OCI-LY1 (cell line): ENCODE results near the gene IL1RN.

Experiments used
- H2AFZ ChIP-seq: fragments of 200-600 bp; sonication (generic), shearing (Covaris generic); 2 replicates; pipeline ENCODE4 v1.6.0; 2014; ENCODE audit warnings: antibody characterized with exemption, mild to moderate bottlenecking, low read length
- H3F3A ChIP-seq: fragments of 200-600 bp; sonication (generic), shearing (Covaris generic); 2 replicates; pipeline ENCODE4 v1.6.0; 2014; ENCODE audit warnings: mild to moderate bottlenecking, antibody characterized with exemption, low read length, moderate library complexity; ENCODE audit not compliant: insufficient read depth
- H3K27ac ChIP-seq: fragments of 200-600 bp; sonication (generic); 2 replicates; pipeline ENCODE4 v1.5.1; 2014; ENCODE audit warnings: low read length, mixed run types, mild to moderate bottlenecking, low read depth; ENCODE audit not compliant: poor library complexity, severe bottlenecking
- H3K27me3 ChIP-seq: fragments of 200-600 bp; sonication (generic); 2 replicates; pipeline ENCODE4 v1.6.0; 2014; ENCODE audit warnings: antibody characterized with exemption, mild to moderate bottlenecking, low read length, moderate library complexity; ENCODE audit not compliant: insufficient read depth
- H3K36me3 ChIP-seq: fragments of 200-600 bp; sonication (generic); 2 replicates; pipeline ENCODE4 v1.6.1; 2014; ENCODE audit warnings: mild to moderate bottlenecking, antibody characterized with exemption, low read length, moderate library complexity, mixed read lengths; ENCODE audit not compliant: insufficient read depth
- H3K4me1 ChIP-seq: fragments of 200-600 bp; sonication (generic); 2 replicates; pipeline ENCODE4 v1.5.1; 2014; ENCODE audit warnings: mild to moderate bottlenecking, low read length, moderate library complexity; ENCODE audit not compliant: insufficient read depth, severe bottlenecking
- H3K4me2 ChIP-seq: fragments of 200-600 bp; sonication (generic), shearing (Covaris generic); 2 replicates; pipeline ENCODE4 v1.6.1; 2014; ENCODE audit warnings: low read length
- H3K4me3 ChIP-seq: fragments of 200-600 bp; sonication (generic); 2 replicates; pipeline ENCODE4 v1.5.1; 2014; ENCODE audit warnings: low read length, low read depth, mild to moderate bottlenecking, mixed read lengths; ENCODE audit not compliant: poor library complexity, severe bottlenecking
- H3K79me2 ChIP-seq: fragments of 200-600 bp; shearing (Covaris generic); 2 replicates; pipeline ENCODE4 v1.6.1; 2016; ENCODE audit warnings: mixed run types, low read length, mixed read lengths; ENCODE audit not compliant: insufficient read depth
- H3K9ac ChIP-seq: fragments of 200-600 bp; sonication (generic), shearing (Covaris generic); 2 replicates; pipeline ENCODE4 v1.6.1; 2014; ENCODE audit warnings: mild to moderate bottlenecking, low read length, mixed read lengths
- H3K9me2 ChIP-seq: fragments of 200-600 bp; sonication (generic), shearing (Covaris generic); 2 replicates; pipeline ENCODE4 v1.6.1; 2014; ENCODE audit warnings: low read depth, mild to moderate bottlenecking, low read length, mixed read lengths
- H3K9me3 ChIP-seq: fragments of 200-600 bp; shearing (Covaris generic); 2 replicates; pipeline ENCODE4 v1.6.1; 2014; ENCODE audit warnings: low read length, mixed read lengths
- H4K20me1 ChIP-seq: fragments of 200-600 bp; sonication (generic), shearing (Covaris generic); 2 replicates; pipeline ENCODE4 v1.6.0; 2016; ENCODE audit warnings: mild to moderate bottlenecking, low read length; ENCODE audit not compliant: insufficient read depth
- CTCF ChIP-seq: fragments of 200-600 bp; sonication (generic), shearing (Covaris generic); IDR thresholded peaks from 2 replicates; pipeline ENCODE4 v1.5.1; 2017; ENCODE audit warnings: mild to moderate bottlenecking, antibody characterized with exemption, low read length, moderate library complexity, mixed read lengths
- EZH2 ChIP-seq: fragments of 200-600 bp; sonication (generic), shearing (Covaris generic); IDR thresholded peaks from 2 replicates; pipeline ENCODE4 v1.8.0; 2017; ENCODE audit warnings: borderline replicate concordance, mixed run types, mild to moderate bottlenecking, antibody characterized with exemption, low read length, moderate library complexity, mixed read lengths

The IL1RN gene

GRCh38 chr2:113175736-113176695 lies 48.6 kb downstream of the IL1RN start:
- H3K4me2 ChIP-seq: peak overlapping the region; percentile 90

GRCh38 chr2:113176696-113177355 lies 49.4 kb downstream of the IL1RN start:
- no peaks in the 10 kb centered on the region for H3K27me3 ChIP-seq
- no peak overlapping the region for H2AFZ ChIP-seq
- peak overlapping the region; percentile 92 for H3K27ac ChIP-seq
- peaks cover 10% of the 10 kb centered on the region; the same call in 1 of the 2 replicates for H3K79me2 ChIP-seq
- H4K20me1 ChIP-seq: no peaks in the 10 kb centered on the region
- H3K4me3 ChIP-seq: no peak overlapping the region
- H3F3A ChIP-seq: no peaks in the 10 kb centered on the region
- TF ChIP-seq CTCF: no peak
- TF ChIP-seq EZH2: no peak
- peak overlapping the region; percentile 90 for H3K4me2 ChIP-seq
- no peaks in the 10 kb centered on the region for H3K9me3 ChIP-seq
- no peak overlapping the region for H3K9ac ChIP-seq
- H3K4me1 ChIP-seq: peaks cover 58% of the 10 kb centered on the region
- peaks cover 26% of the 10 kb centered on the region; the same call in 1 of the 2 replicates for H3K36me3 ChIP-seq
- H3K9me2 ChIP-seq: no peaks in the 10 kb centered on the region

More at GRCh38 chr2:113175736-113176695, 48.6 kb downstream of the IL1RN start:
- peaks cover 10% of the 10 kb centered on the region; the same call in 1 of the 2 replicates for H3K79me2 ChIP-seq
- peak overlapping the region; percentile 91 for H3K4me3 ChIP-seq
- no peak overlapping the region for H2AFZ ChIP-seq
- no peaks in the 10 kb centered on the region for H3K9me2 ChIP-seq
- TF ChIP-seq CTCF: no peak
- no peak for TF ChIP-seq EZH2
- H3K9me3 ChIP-seq: no peaks in the 10 kb centered on the region
- peak overlapping the region; percentile 94 for H3K9ac ChIP-seq
- H4K20me1 ChIP-seq: no peaks in the 10 kb centered on the region
- H3K4me1 ChIP-seq: peaks cover 51% of the 10 kb centered on the region
- H3F3A ChIP-seq: no peaks in the 10 kb centered on the region
- H3K27ac ChIP-seq: peak overlapping the region; percentile 92
- no peaks in the 10 kb centered on the region for H3K27me3 ChIP-seq
- H3K36me3 ChIP-seq: peaks cover 19% of the 10 kb centered on the region; the same call in 1 of the 2 replicates

- no peak overlapping the region for H2AFZ ChIP-seq
- no peaks in the 10 kb centered on the region for H3K27me3 ChIP-seq
- H3K79me2 ChIP-seq: peaks cover 10% of the 10 kb centered on the region; the same call in 1 of the 2 replicates
- no peaks in the 10 kb centered on the region for H3K9me3 ChIP-seq
- no peak overlapping the region for H3K27ac ChIP-seq
- TF ChIP-seq EZH2 (no peak), CTCF (no peak)
- peaks cover 54% of the 10 kb centered on the region for H3K4me1 ChIP-seq
- H3K36me3 ChIP-seq: peaks cover 38% of the 10 kb centered on the region; the same call in 1 of the 2 replicates
- H3F3A ChIP-seq: no peaks in the 10 kb centered on the region
- H3K9ac ChIP-seq: no peak overlapping the region
- no peak overlapping the region for H3K4me2 ChIP-seq
- H3K9me2 ChIP-seq: no peaks in the 10 kb centered on the region
- no peak overlapping the region for H3K4me3 ChIP-seq
- H4K20me1 ChIP-seq: no peaks in the 10 kb centered on the region
Observed at GRCh38 chr2:113178069-113178746, 50.8 kb downstream of the IL1RN start.
